DND-41 (cell line): Measurements from ENCODE around the gene SORL1-AS1.
"Not testable (repeated sequence)": the region's sequence is repeated elsewhere in the genome, so short reads cannot be mapped to it uniquely, and the experiment has no call there.

Experiments used
- ATAC-seq: fragments of 200-7000 bp; cut with Tn5 transposase; 3 replicates; pipeline ENCODE4 v1.9.1; 2021; ENCODE audit warnings: low read depth; ENCODE audit not compliant: insufficient read depth
- DNase-seq: peaks from one replicate; pipeline ENCODE4 v3.0.0-alpha.2; 2020
- H2AFZ ChIP-seq: 2 replicates; pipeline ENCODE4 v1.6.0; 2012; ENCODE audit warnings: low read depth, low read length
- H3K27ac ChIP-seq: 2 replicates; pipeline ENCODE4 v1.5.1; 2012; ENCODE audit warnings: low read length, inconsistent platforms
- H3K27me3 ChIP-seq: fragments of 200-600 bp; sonication (generic); 2 replicates; pipeline ENCODE4 v1.6.0; 2012; ENCODE audit warnings: low read length, mild to moderate bottlenecking, inconsistent platforms; ENCODE audit not compliant: insufficient read depth, poor library complexity
- H3K36me3 ChIP-seq: 2 replicates; pipeline ENCODE4 v1.5.1; 2012; ENCODE audit warnings: low read length, inconsistent platforms; ENCODE audit not compliant: insufficient read depth
- H3K4me1 ChIP-seq: 2 replicates; pipeline ENCODE4 v1.5.1; 2012; ENCODE audit warnings: mild to moderate bottlenecking, low read length; ENCODE audit not compliant: insufficient read depth
- H3K4me2 ChIP-seq: 2 replicates; pipeline ENCODE4 v1.6.0; 2012; ENCODE audit warnings: mild to moderate bottlenecking, moderate library complexity, low read length, inconsistent platforms; ENCODE audit not compliant: insufficient read depth
- H3K4me3 ChIP-seq, 2 experiments: fragments of 200-600 bp in 1 of 2; shearing (Covaris generic) in 1 of 2; 2 replicates each; pipeline ENCODE4 v1.5.1; 2012 to 2016; ENCODE audit warnings: inconsistent platforms in 2 of 2, low read length in 2 of 2, mild to moderate bottlenecking in 2 of 2, low read depth in 1 of 2, moderate library complexity in 1 of 2
- H3K79me2 ChIP-seq: 2 replicates; pipeline ENCODE4 v1.6.0; 2012; ENCODE audit warnings: low read length, inconsistent platforms; ENCODE audit not compliant: insufficient read depth
- H3K9ac ChIP-seq: 2 replicates; pipeline ENCODE4 v1.6.0; 2012; ENCODE audit warnings: low read depth, mild to moderate bottlenecking, inconsistent platforms, low read length, moderate library complexity
- H3K9me3 ChIP-seq: 2 replicates; pipeline ENCODE4 v1.5.1; 2012; ENCODE audit warnings: low read length, moderate library complexity, mild to moderate bottlenecking, inconsistent platforms; ENCODE audit not compliant: insufficient read depth, severe bottlenecking
- H4K20me1 ChIP-seq: 2 replicates; pipeline ENCODE4 v1.6.0; 2012; ENCODE audit warnings: low read length; ENCODE audit not compliant: insufficient read depth
- CTCF ChIP-seq: IDR thresholded peaks from 2 replicates; pipeline ENCODE4 v1.5.1; 2012; ENCODE audit warnings: borderline replicate concordance, low read length, moderate library complexity, mild to moderate bottlenecking; ENCODE audit not compliant: poor library complexity, severe bottlenecking; ENCODE audit errors: extremely low read depth
- EZH2 ChIP-seq: IDR thresholded peaks from 3 replicates; pipeline ENCODE4 v1.6.1; 2012; ENCODE audit warnings: borderline replicate concordance, low read depth, mild to moderate bottlenecking, moderate library complexity, low read length, inconsistent platforms; ENCODE audit not compliant: severe bottlenecking

SORL1-AS1 gene

DNA sequence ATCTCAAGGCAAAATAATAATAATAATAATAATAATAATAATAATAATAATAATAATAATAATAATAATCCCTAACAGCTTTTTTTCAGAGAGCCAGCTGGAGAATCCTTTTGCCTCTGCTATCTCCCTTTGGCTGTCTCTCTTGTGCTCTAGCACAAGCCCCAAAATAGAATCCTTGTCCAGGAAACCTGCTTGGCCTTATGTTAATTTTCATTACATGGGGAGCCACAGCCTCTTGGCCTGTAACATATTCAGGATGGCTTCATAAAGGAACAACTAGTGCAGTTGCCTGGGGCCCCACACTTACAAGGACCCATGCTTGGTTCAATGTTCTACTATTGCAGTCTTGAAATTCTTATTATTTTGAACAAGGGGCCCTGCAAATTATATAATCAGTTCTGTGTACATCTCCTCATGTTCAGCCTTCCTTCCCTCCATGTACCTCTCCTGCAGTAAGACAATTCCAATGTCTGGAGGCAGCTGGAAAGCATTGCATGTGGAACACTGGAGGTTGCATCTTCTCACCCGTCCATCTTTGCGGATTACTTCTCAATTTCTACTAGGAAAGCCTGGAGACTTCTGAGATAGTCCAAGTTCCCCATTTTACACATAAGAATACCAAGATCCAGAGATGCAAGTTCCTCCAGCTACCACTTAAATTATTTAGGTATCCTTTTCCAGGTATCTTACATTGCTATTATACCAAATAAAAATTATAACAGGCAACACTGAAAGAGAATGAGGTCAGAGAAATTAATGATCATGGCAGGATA lies 38.4 kb downstream of the SORL1-AS1 start:
- Histone ChIP-seq H4K20me1 (no peaks in the 10 kb centered on the region), H3K4me2 (no peak overlapping the region), H2AFZ (no peak overlapping the region), H3K4me3 (no peak overlapping the region), H3K9me3 (no peaks in the 10 kb centered on the region), H3K27ac (no peak overlapping the region), H3K9ac (no peak overlapping the region), H3K36me3 (no peaks in the 10 kb centered on the region), H3K79me2 (no peaks in the 10 kb centered on the region), H3K4me1 (peaks cover 50% of the 10 kb centered on the region), H3K27me3 (no peaks in the 10 kb centered on the region)
- TF ChIP-seq CTCF (no peak), EZH2 (no peak)
- DNase-seq (no peak), ATAC-seq (no peak)

DNA sequence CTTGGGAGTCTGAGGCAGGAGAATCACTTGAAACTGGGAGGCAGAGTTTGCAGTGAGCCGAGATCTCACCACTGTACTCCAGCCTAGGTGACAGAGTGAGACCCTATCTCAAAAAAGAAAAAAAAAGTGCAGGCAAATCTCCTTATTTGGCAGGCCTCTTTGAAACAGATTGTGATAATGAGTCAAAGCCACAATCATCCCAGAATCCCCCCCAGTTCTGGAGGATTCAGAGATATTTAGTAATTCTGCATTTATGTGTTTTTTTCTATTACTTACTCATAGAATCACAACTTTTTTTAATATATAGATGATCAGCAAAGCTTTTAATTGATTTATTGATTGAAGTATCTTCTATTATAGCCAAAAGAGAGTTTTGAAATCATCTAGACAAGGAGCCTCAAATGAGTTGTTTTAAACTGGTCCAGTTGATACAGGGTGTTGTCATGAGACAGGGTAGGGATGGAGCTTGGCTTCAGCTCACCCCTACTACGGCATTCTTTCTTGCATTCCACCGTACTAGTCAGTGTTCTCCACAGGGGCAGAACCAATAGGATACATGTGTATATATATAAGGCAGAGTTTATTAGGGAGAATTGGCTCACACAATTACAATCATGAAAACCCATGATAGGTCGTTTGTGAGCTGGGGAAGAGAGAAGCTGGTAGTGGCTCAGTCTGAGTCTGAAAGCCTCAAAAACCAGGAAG lies 39.9 kb downstream of the SORL1-AS1 start:
- Histone ChIP-seq H3K27me3 (no peaks in the 10 kb centered on the region), H3K79me2 (no peaks in the 10 kb centered on the region), H3K4me3 (no peak overlapping the region), H3K9me3 (no peaks in the 10 kb centered on the region), H3K4me1 (peaks cover 36% of the 10 kb centered on the region), H3K9ac (no peak overlapping the region), H3K27ac (no peak overlapping the region), H4K20me1 (no peaks in the 10 kb centered on the region), H3K4me2 (no peak overlapping the region), H2AFZ (no peak overlapping the region), H3K36me3 (no peaks in the 10 kb centered on the region)
- ATAC-seq: no peak
- TF ChIP-seq EZH2 (no peak), CTCF (no peak)
- DNase-seq: no peak

GRCh38 chr11:121412000-121412587 lies 40.7 kb downstream of the SORL1-AS1 start:
- Histone ChIP-seq H3K4me3 (no peak overlapping the region), H3K79me2 (no peaks in the 10 kb centered on the region), H3K4me1 (peaks cover 28% of the 10 kb centered on the region), H3K36me3 (no peaks in the 10 kb centered on the region), H3K4me2 (no peak overlapping the region), H4K20me1 (no peaks in the 10 kb centered on the region), H3K27ac (no peak overlapping the region), H3K9ac (no peak overlapping the region), H3K9me3 (no peaks in the 10 kb centered on the region), H2AFZ (no peak overlapping the region), H3K27me3 (no peaks in the 10 kb centered on the region)
- TF ChIP-seq EZH2: no peak
- TF ChIP-seq CTCF: no peak
- no peak for ATAC-seq
- DNase-seq: no peak

DNA sequence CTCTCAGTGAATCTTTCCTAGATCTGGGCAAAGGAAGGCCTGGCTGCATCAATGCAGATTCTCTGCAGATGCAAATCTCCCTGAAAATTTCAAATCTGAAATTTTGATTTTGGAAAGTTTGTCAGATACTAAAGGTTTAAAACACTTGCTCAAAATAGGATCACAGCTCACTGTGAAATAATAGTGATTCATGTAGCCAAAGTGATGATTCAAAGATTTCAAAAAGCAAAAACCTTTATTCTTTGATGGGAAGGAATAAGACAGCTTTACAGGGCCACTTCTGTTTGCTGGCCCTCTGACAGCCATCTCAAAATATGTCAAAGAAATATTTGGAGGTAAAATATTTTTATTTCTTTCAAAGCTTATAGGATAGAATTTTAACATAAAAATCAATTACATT lies 41.4 kb downstream of the SORL1-AS1 start:
- H3K4me1 ChIP-seq: peaks cover 20% of the 10 kb centered on the region
- not testable (repeated sequence) for H4K20me1 ChIP-seq, H3K27me3 ChIP-seq, H3K36me3 ChIP-seq, H3K9me3 ChIP-seq, ATAC-seq, H2AFZ ChIP-seq, H3K27ac ChIP-seq, H3K79me2 ChIP-seq, H3K4me3 ChIP-seq, H3K9ac ChIP-seq, DNase-seq, H3K4me2 ChIP-seq

DNA sequence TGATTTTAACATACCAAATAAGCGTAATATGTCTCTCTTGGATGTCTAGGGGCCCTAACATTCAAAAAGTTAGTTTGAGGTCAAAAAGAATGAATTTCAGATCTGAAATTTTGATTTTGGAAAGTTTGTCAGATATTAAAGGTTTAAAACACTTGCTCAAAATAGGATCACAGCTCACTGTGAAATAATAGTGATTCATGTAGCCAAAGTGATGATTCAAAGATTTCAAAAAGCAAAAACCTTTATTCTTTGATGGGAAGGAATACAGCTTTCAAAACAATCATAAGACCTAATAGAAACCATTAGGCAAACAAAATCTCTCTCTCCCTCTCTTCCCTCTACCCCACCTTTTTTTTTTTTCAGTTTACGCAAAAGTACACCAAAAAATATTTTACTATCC lies 42.7 kb downstream of the SORL1-AS1 start:
- not testable (repeated sequence) for H3K9ac ChIP-seq, H3K4me1 ChIP-seq, H3K36me3 ChIP-seq, H3K27me3 ChIP-seq, DNase-seq, H3K4me2 ChIP-seq, H3K27ac ChIP-seq, H4K20me1 ChIP-seq, H3K79me2 ChIP-seq, H2AFZ ChIP-seq, ATAC-seq, H3K4me3 ChIP-seq, H3K9me3 ChIP-seq
